Neural cell (in vitro differentiated cells): ENCODE data around the gene EIF2A. TPM values are rescaled to one million over a fixed set of nuclear protein-coding genes. Genes with fewer than 3 reads are reported as not detected.

Experiments used
- H2AFZ ChIP-seq: fragments of 200-600, 300-800 bp; sonication (generic), shearing (Covaris generic); 2 replicates; pipeline ENCODE4 v1.6.0; 2014; ENCODE audit warnings: low read depth, mild to moderate bottlenecking, antibody characterized with exemption, low read length, moderate library complexity
- H3F3A ChIP-seq: fragments of 200-600 bp; shearing (Covaris generic); 2 replicates; pipeline ENCODE4 v1.6.1; 2016; ENCODE audit warnings: mild to moderate bottlenecking, moderate library complexity, mixed read lengths, antibody characterized with exemption, low read length; ENCODE audit not compliant: insufficient read depth, poor library complexity, severe bottlenecking
- H3K27ac ChIP-seq: fragments of 200-600, 300-800 bp; sonication (generic), shearing (Covaris generic); 2 replicates; pipeline ENCODE4 v1.5.1; 2014; ENCODE audit warnings: mild to moderate bottlenecking, low read length, moderate library complexity
- H3K27me3 ChIP-seq: fragments of 300-800, 200-600 bp; sonication (generic), shearing (Covaris generic); 2 replicates; pipeline ENCODE4 v1.6.0; 2014; ENCODE audit warnings: mild to moderate bottlenecking, low read depth, low read length, moderate library complexity; ENCODE audit not compliant: insufficient read depth
- H3K36me3 ChIP-seq: fragments of 300-800, 200-600 bp; sonication (generic), shearing (Covaris generic); 2 replicates; pipeline ENCODE4 v1.5.1; 2014; ENCODE audit warnings: mild to moderate bottlenecking, antibody characterized with exemption, low read length, moderate library complexity; ENCODE audit not compliant: insufficient read depth
- H3K4me2 ChIP-seq: fragments of 300-800, 200-600 bp; sonication (generic), shearing (Covaris generic); 2 replicates; pipeline ENCODE4 v1.6.0; 2014; ENCODE audit warnings: mild to moderate bottlenecking, low read length
- H3K4me3 ChIP-seq: fragments of 300-800, 200-600 bp; sonication (generic), shearing (Covaris generic); 2 replicates; pipeline ENCODE4 v1.5.1; 2014; ENCODE audit warnings: mild to moderate bottlenecking, low read length, moderate library complexity
- H3K79me2 ChIP-seq: fragments of 200-600 bp; shearing (Covaris generic); replicated peaks from 2 replicates; pipeline ENCODE4 v1.6.0; 2014; ENCODE audit warnings: mild to moderate bottlenecking, low read length, moderate library complexity; ENCODE audit not compliant: insufficient read depth
- H3K9ac ChIP-seq: fragments of 300-800, 200-600 bp; sonication (generic), shearing (Covaris generic); 2 replicates; pipeline ENCODE4 v1.6.1; 2016; ENCODE audit warnings: mild to moderate bottlenecking, low read length, mixed read lengths
- H3K9me2 ChIP-seq: fragments of 200-600 bp; shearing (Covaris generic); 2 replicates; pipeline ENCODE4 v1.6.1; 2016; ENCODE audit warnings: mild to moderate bottlenecking, low read length, mixed read lengths; ENCODE audit not compliant: insufficient read depth
- H3K9me3 ChIP-seq: fragments of 200-600, 300-800 bp; sonication (generic), shearing (Covaris generic); 2 replicates; pipeline ENCODE4 v1.6.1; 2016; ENCODE audit warnings: mild to moderate bottlenecking, mixed run types, low read length, moderate library complexity, mixed read lengths
- H4K20me1 ChIP-seq: fragments of 200-600 bp; shearing (Covaris generic); 2 replicates; pipeline ENCODE4 v1.6.1; 2016; ENCODE audit warnings: mild to moderate bottlenecking, mixed run types; ENCODE audit not compliant: insufficient read depth
- EP300 ChIP-seq: fragments of 450-650 bp; conservative IDR thresholded peaks from 2 replicates; pipeline ENCODE4 v1.6.1; 2014; ENCODE audit warnings: antibody characterized with exemption, mild to moderate bottlenecking, moderate library complexity; ENCODE audit not compliant: poor library complexity, severe bottlenecking
- EZH2 ChIP-seq: fragments of 200-600, 300-800 bp; shearing (Covaris generic), sonication (generic); IDR thresholded peaks from 2 replicates; pipeline ENCODE4 v1.6.1; 2014; ENCODE audit warnings: antibody characterized with exemption, low read length, borderline replicate concordance, mild to moderate bottlenecking; ENCODE audit not compliant: insufficient read depth, poor library complexity, severe bottlenecking
- MXI1 ChIP-seq: fragments of 450-650 bp; conservative IDR thresholded peaks from 2 replicates; pipeline ENCODE4 v1.6.1; 2014; ENCODE audit warnings: antibody characterized with exemption, mild to moderate bottlenecking; ENCODE audit not compliant: poor library complexity, severe bottlenecking
- POLR2AphosphoS5 ChIP-seq: IDR thresholded peaks from 2 replicates; pipeline ENCODE4 v1.6.1; 2012
- RAD21 ChIP-seq: fragments of 450-650 bp; conservative IDR thresholded peaks from 2 replicates; pipeline ENCODE4 v1.6.1; 2014; ENCODE audit warnings: antibody characterized with exemption, mild to moderate bottlenecking, moderate library complexity
- SMC3 ChIP-seq: fragments of 450-650 bp; conservative IDR thresholded peaks from 2 replicates; pipeline ENCODE4 v1.6.1; 2014; ENCODE audit warnings: antibody characterized with exemption, mild to moderate bottlenecking, moderate library complexity; ENCODE audit not compliant: poor library complexity
- TAF1 ChIP-seq: IDR thresholded peaks from 2 replicates; pipeline ENCODE4 v1.6.1; 2012; ENCODE audit warnings: low read depth
- polyA plus RNA-seq: library from polyadenylated mRNA; depleted of rRNA; stranded (reverse); fragments of >200 nt; gene quantifications from 2 replicates; pipeline ENCODE4 v1.2.3, GENCODE V29; 2014
- TF ChIP-seq, protein P1 (sequence below): fragments of 450-650 bp; IDR thresholded peaks from 2 replicates; pipeline ENCODE4 v1.5.1; 2014; ENCODE audit warnings: antibody characterized with exemption, mild to moderate bottlenecking, moderate library complexity; ENCODE audit not compliant: poor library complexity, severe bottlenecking
- TF ChIP-seq, protein P2 (sequence below): IDR thresholded peaks from 2 replicates; pipeline ENCODE4 v1.6.1; 2012; ENCODE audit warnings: borderline replicate concordance

Gene EIF2A
- polyA plus RNA-seq, 1 donor from 2014 or later, result 82.6 TPM

GRCh38 chr3:150519026-150519425, 27.6 kb upstream of the EIF2A start:
- H3K4me2 ChIP-seq, result no peak overlapping the region
- no peaks in the 10 kb centered on the region for H3K79me2 ChIP-seq
- no peaks in the 10 kb centered on the region for H3F3A ChIP-seq
- no peak overlapping the region for H3K4me3 ChIP-seq
- no peaks in the 10 kb centered on the region for H3K27me3 ChIP-seq
- no peak overlapping the region for H3K27ac ChIP-seq
- TF ChIP-seq POLR2AphosphoS5, result no peak
- TF ChIP-seq, protein P1, sequence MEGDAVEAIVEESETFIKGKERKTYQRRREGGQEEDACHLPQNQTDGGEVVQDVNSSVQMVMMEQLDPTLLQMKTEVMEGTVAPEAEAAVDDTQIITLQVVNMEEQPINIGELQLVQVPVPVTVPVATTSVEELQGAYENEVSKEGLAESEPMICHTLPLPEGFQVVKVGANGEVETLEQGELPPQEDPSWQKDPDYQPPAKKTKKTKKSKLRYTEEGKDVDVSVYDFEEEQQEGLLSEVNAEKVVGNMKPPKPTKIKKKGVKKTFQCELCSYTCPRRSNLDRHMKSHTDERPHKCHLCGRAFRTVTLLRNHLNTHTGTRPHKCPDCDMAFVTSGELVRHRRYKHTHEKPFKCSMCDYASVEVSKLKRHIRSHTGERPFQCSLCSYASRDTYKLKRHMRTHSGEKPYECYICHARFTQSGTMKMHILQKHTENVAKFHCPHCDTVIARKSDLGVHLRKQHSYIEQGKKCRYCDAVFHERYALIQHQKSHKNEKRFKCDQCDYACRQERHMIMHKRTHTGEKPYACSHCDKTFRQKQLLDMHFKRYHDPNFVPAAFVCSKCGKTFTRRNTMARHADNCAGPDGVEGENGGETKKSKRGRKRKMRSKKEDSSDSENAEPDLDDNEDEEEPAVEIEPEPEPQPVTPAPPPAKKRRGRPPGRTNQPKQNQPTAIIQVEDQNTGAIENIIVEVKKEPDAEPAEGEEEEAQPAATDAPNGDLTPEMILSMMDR, result no peak
- no peak for TF ChIP-seq EP300
- TF ChIP-seq EZH2, result no peak
- no peak for TF ChIP-seq RAD21
- TF ChIP-seq TAF1, result no peak
- TF ChIP-seq, protein P2, sequence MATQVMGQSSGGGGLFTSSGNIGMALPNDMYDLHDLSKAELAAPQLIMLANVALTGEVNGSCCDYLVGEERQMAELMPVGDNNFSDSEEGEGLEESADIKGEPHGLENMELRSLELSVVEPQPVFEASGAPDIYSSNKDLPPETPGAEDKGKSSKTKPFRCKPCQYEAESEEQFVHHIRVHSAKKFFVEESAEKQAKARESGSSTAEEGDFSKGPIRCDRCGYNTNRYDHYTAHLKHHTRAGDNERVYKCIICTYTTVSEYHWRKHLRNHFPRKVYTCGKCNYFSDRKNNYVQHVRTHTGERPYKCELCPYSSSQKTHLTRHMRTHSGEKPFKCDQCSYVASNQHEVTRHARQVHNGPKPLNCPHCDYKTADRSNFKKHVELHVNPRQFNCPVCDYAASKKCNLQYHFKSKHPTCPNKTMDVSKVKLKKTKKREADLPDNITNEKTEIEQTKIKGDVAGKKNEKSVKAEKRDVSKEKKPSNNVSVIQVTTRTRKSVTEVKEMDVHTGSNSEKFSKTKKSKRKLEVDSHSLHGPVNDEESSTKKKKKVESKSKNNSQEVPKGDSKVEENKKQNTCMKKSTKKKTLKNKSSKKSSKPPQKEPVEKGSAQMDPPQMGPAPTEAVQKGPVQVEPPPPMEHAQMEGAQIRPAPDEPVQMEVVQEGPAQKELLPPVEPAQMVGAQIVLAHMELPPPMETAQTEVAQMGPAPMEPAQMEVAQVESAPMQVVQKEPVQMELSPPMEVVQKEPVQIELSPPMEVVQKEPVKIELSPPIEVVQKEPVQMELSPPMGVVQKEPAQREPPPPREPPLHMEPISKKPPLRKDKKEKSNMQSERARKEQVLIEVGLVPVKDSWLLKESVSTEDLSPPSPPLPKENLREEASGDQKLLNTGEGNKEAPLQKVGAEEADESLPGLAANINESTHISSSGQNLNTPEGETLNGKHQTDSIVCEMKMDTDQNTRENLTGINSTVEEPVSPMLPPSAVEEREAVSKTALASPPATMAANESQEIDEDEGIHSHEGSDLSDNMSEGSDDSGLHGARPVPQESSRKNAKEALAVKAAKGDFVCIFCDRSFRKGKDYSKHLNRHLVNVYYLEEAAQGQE, result no peak
- TF ChIP-seq SMC3, result no peak
- TF ChIP-seq MXI1, result no peak
- no peaks in the 10 kb centered on the region for H4K20me1 ChIP-seq
- no peak overlapping the region for H3K9ac ChIP-seq
- no peak overlapping the region for H2AFZ ChIP-seq
- no peaks in the 10 kb centered on the region for H3K9me2 ChIP-seq
- no peaks in the 10 kb centered on the region for H3K36me3 ChIP-seq
- H3K9me3 ChIP-seq, result no peaks in the 10 kb centered on the region

GRCh38 chr3:150520408-150520807, 26.2 kb upstream of the EIF2A start:
- H3K79me2 ChIP-seq, result no peaks in the 10 kb centered on the region
- no peaks in the 10 kb centered on the region for H3F3A ChIP-seq
- TF ChIP-seq RAD21 (no peak), EZH2 (no peak), POLR2AphosphoS5 (no peak), TAF1 (no peak), EP300 (no peak), MXI1 (no peak)
- TF ChIP-seq, protein P1, result no peak
- TF ChIP-seq, protein P2, result no peak
- H3K4me3 ChIP-seq, result no peak overlapping the region
- no peaks in the 10 kb centered on the region for H3K36me3 ChIP-seq
- H3K27me3 ChIP-seq, result no peaks in the 10 kb centered on the region
- H2AFZ ChIP-seq, result no peak overlapping the region
- H3K27ac ChIP-seq, result no peak overlapping the region
- no peaks in the 10 kb centered on the region for H3K9me2 ChIP-seq
- H4K20me1 ChIP-seq, result no peaks in the 10 kb centered on the region
- H3K4me2 ChIP-seq, result no peak overlapping the region
- no peaks in the 10 kb centered on the region for H3K9me3 ChIP-seq
- H3K9ac ChIP-seq, result no peak overlapping the region
